ENCODE data around the gene CABP5. TPM values are rescaled to one million over a fixed set of nuclear protein-coding genes. Genes with fewer than 3 reads are reported as not detected.

The CABP5 gene
- total RNA-seq, result not detected in 2 replicates

GRCh38 chr19:48043675-48044258, at the start of gene CABP5:
TSS of gene CABP5 (minus strand) at chr19:48044079. CDS start at chr19:48043922, 157 bp downstream.

GRCh38 chr19:47994209-47994802, 49.6 kb downstream of the CABP5 start, which contains the start of gene ELSPBP1:
TSS of gene ELSPBP1 (plus strand) at chr19:47994632. CDS start at chr19:48008668, 14,036 bp downstream.

DNA sequence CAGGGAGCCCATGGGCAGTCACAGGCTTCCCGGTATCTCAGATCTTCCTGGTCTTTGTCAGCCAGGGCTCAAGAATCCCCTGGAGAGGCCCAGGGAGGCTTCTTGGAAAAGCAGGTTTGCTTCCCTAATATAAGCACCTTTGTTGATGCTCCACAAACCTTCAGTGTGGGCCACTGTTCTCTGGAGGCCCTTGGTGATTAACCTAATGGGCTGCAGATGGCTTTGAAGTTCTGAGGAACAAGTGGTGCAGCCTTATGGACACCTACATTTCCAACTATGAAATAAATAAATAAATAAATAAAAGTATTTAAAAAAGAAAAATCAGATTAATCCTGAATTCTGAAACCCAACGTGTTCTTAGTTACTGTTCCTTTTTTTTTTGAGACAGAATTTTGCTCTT, 51.8 kb downstream of the CABP5 start, which contains the start of gene BSPH1:
TSS of gene BSPH1 (minus strand) at position 101 of the 400 bp plus-strand sequence. CDS start at position 12, 89 bp downstream.

Other genes starting within 250 kb of the CABP5 start
- not detected in 2 replicates for gene TPRX1, start 239.5 kb downstream of the CABP5 start, total RNA-seq
- not detected in 2 replicates for gene CRX, start 222.1 kb downstream of the CABP5 start, total RNA-seq
- not detected in 2 replicates for gene TPRX2, start 184.8 kb downstream of the CABP5 start, total RNA-seq
- not detected in 2 replicates for gene SULT2A1, start 157.8 kb downstream of the CABP5 start, total RNA-seq
- gene BSPH1, start 51.9 kb downstream of the CABP5 start, total RNA-seq, result not detected in 2 replicates
- gene ELSPBP1, start 49.4 kb downstream of the CABP5 start, total RNA-seq, result not detected in 2 replicates
- 1.0 and 1.7 TPM in 2 replicates for gene PLA2G4C, start 66.7 kb upstream of the CABP5 start, total RNA-seq
- gene LIG1, start 126.3 kb upstream of the CABP5 start, total RNA-seq, result 6.5 and 8.2 TPM in 2 replicates
- 1.7 and 4.1 TPM in 2 replicates for gene ZSWIM9, start 126.6 kb upstream of the CABP5 start, total RNA-seq
- 3.8 and 8.8 TPM in 2 replicates for gene CARD8, start 211.8 kb upstream of the CABP5 start, total RNA-seq
- gene ZNF114, start 226.0 kb upstream of the CABP5 start, total RNA-seq, result 0.93 and 5.8 TPM in 2 replicates

Measured in nasal cavity respiratory epithelium epithelial cell of viscerocranial mucosa (primary cell).